ENCODE results near the gene CFAP157.

Gene CFAP157

GRCh38 chr9:127693697-127694096 is 13.1 kb upstream of the CFAP157 start:
- no peak for DNase-seq

- DNase-seq, result no peak
Observed at GRCh38 chr9:127694890-127695720, 11.7 kb upstream of the CFAP157 start.

GRCh38 chr9:127697575-127697974 is 9.2 kb upstream of the CFAP157 start:
- DNase-seq, result no peak

- no peak for DNase-seq
Observed at GRCh38 chr9:127698386-127698785, 8.4 kb upstream of the CFAP157 start.

- DNase-seq, result no peak
Observed at GRCh38 chr9:127698985-127699670, 7.7 kb upstream of the CFAP157 start.

- DNase-seq, result no peak
Observed at GRCh38 chr9:127700140-127700539, 6.6 kb upstream of the CFAP157 start.

GRCh38 chr9:127700594-127701255 is 6.1 kb upstream of the CFAP157 start:
- no peak for DNase-seq

- no peak for DNase-seq
Observed at GRCh38 chr9:127703289-127703946, 3.4 kb upstream of the CFAP157 start.

- no peak for DNase-seq
Observed at GRCh38 chr9:127705577-127706379, 1.0 kb upstream of the CFAP157 start.

- DNase-seq, result no peak
Observed at GRCh38 chr9:127707766-127708165, 978 bp downstream of the CFAP157 start.

- DNase-seq, result no peak
Observed at GRCh38 chr9:127708952-127709587, 2.3 kb downstream of the CFAP157 start.

GRCh38 chr9:127710204-127710783 is 3.5 kb downstream of the CFAP157 start:
- no peak for DNase-seq

GRCh38 chr9:127711226-127711701 is 4.5 kb downstream of the CFAP157 start:
- no peak for DNase-seq

- DNase-seq, result no peak
Observed at GRCh38 chr9:127711831-127712274, 5.1 kb downstream of the CFAP157 start.

GRCh38 chr9:127712371-127712770 is 5.6 kb downstream of the CFAP157 start:
- no peak for DNase-seq

GRCh38 chr9:127712867-127713266 is 6.1 kb downstream of the CFAP157 start:
- no peak for DNase-seq

GRCh38 chr9:127714020-127714750 is 7.4 kb downstream of the CFAP157 start:
- DNase-seq, result no peak

GRCh38 chr9:127714951-127715469 is 8.2 kb downstream of the CFAP157 start:
- no peak for DNase-seq

- DNase-seq, result peak; percentile 85
Observed at GRCh38 chr9:127715470-127716337, 8.9 kb downstream of the CFAP157 start, which contains the start of the genes PTRH1 and TTC16. TSS of gene PTRH1 (minus strand) at chr9:127715663. CDS start at chr9:127715639, 24 bp downstream. TSS of gene TTC16 (plus strand) at chr9:127716079. CDS start at chr9:127716146, 67 bp downstream.
